SK-N-SH (cell line): ENCODE measurements around the gene TBC1D10B. TPM values are rescaled to one million over a fixed set of nuclear protein-coding genes. Genes with fewer than 3 reads are reported as not detected.
A peak's percentile ranks its signal among the peaks of the same experiment; 100 is the strongest.

Experiments used
- CTCF ChIA-PET: fragments of 300-600, 350-600 bp; formaldehyde crosslinking; extraction: SDS; loops from one replicate; lab custom pipeline; 2021; lab: Yijun Ruan, JAX
- POLR2A ChIA-PET: fragments of 350-600 bp; sonication (Branson Sonifier 250); formaldehyde crosslinking; extraction: SDS; loops from one replicate; lab custom pipeline; 2020; ENCODE audit warnings: antibody characterized with exemption, inconsistent platforms; lab: Yijun Ruan, JAX
- DNase-seq: peaks from one replicate; pipeline ENCODE4 v3.0.0; 2012
- H2AFZ ChIP-seq: fragments of 200-600 bp; sonication (generic); 2 replicates; pipeline ENCODE4 v1.8.1; 2016; ENCODE audit warnings: antibody characterized with exemption, mild to moderate bottlenecking, low read depth
- H3F3A ChIP-seq: fragments of 200-600 bp; sonication (generic); replicated peaks from 2 replicates; pipeline ENCODE3; 2016; ENCODE audit warnings: antibody characterized with exemption, mild to moderate bottlenecking; ENCODE audit not compliant: insufficient read depth
- H3K27ac ChIP-seq, 2 experiments: fragments of 200-500 bp in 1 of 2; fragments of 200-600 bp in 1 of 2; sonication (Bioruptor generic) in 1 of 2; sonication (generic), shearing (Covaris generic) in 1 of 2; 2 replicates each; pipeline versions ENCODE4 v1.5.1 to v1.6.1; 2014 to 2016; ENCODE audit warnings: low read depth in 2 of 2, inconsistent platforms in 1 of 2, low read length in 1 of 2, mild to moderate bottlenecking in 1 of 2, mixed read lengths in 1 of 2
- H3K27me3 ChIP-seq: fragments of 200-600 bp; sonication (generic), shearing (Covaris generic); 2 replicates; pipeline ENCODE4 v1.6.1; 2016; ENCODE audit warnings: mixed run types; ENCODE audit not compliant: insufficient read depth
- H3K36me3 ChIP-seq, 2 experiments: fragments of 200-500 bp in 1 of 2; fragments of 200-600 bp in 1 of 2; sonication (Bioruptor generic) in 1 of 2; sonication (generic) in 1 of 2; replicated peaks in 1 of 2; 2 replicates each; pipeline versions ENCODE3 to v1.5.1; 2014 to 2016; ENCODE audit warnings: low read length in 1 of 2, mild to moderate bottlenecking in 1 of 2; ENCODE audit not compliant: insufficient read depth in 2 of 2, control insufficient read depth in 1 of 2
- H3K4me1 ChIP-seq, 2 experiments: fragments of 200-500 bp in 1 of 2; fragments of 200-600 bp in 1 of 2; sonication (Bioruptor generic) in 1 of 2; sonication (generic), shearing (Covaris generic) in 1 of 2; 2 replicates each; pipeline versions ENCODE4 v1.5.1 to v1.6.1; 2014 to 2016; ENCODE audit warnings: low read depth in 1 of 2, low read length in 1 of 2, mixed run types in 1 of 2; ENCODE audit not compliant: insufficient read depth in 2 of 2, control insufficient read depth in 1 of 2
- H3K4me2 ChIP-seq: fragments of 200-600 bp; sonication (generic), shearing (Covaris generic); 2 replicates; pipeline ENCODE4 v1.6.1; 2017; ENCODE audit warnings: mixed run types
- H3K4me3 ChIP-seq, 2 experiments: fragments of 200-500 bp in 1 of 2; fragments of 200-600 bp in 1 of 2; sonication (Bioruptor generic) in 1 of 2; sonication (generic), shearing (Covaris generic) in 1 of 2; 2 replicates each; pipeline versions ENCODE4 v1.5.1 to v1.8.1; 2014 to 2016; ENCODE audit warnings: low read depth in 2 of 2, inconsistent platforms in 1 of 2, low read length in 1 of 2, mild to moderate bottlenecking in 1 of 2, mixed read lengths in 1 of 2, moderate library complexity in 1 of 2
- H3K79me2 ChIP-seq: fragments of 200-600 bp; sonication (generic); 2 replicates; pipeline ENCODE4 v1.8.1; 2017; ENCODE audit warnings: mild to moderate bottlenecking; ENCODE audit not compliant: insufficient read depth
- H3K9ac ChIP-seq: fragments of 200-600 bp; sonication (generic); 2 replicates; pipeline ENCODE4 v1.6.1; 2017; ENCODE audit warnings: mixed run types
- H3K9me2 ChIP-seq: fragments of 200-600 bp; sonication (generic); 2 replicates; pipeline ENCODE4 v1.6.1; 2017; ENCODE audit warnings: mixed run types
- H3K9me3 ChIP-seq: fragments of 200-600 bp; sonication (generic); 2 replicates; pipeline ENCODE4 v1.6.1; 2017; ENCODE audit warnings: mixed run types, mild to moderate bottlenecking, moderate library complexity
- H4K20me1 ChIP-seq: fragments of 200-600 bp; sonication (generic); 2 replicates; pipeline ENCODE4 v1.6.1; 2017; ENCODE audit warnings: mild to moderate bottlenecking, mixed run types; ENCODE audit not compliant: insufficient read depth
- CTCF ChIP-seq: fragments of 200-600 bp; sonication (generic); IDR thresholded peaks from 2 replicates; pipeline ENCODE4 v1.6.1; 2017; ENCODE audit warnings: antibody characterized with exemption, mild to moderate bottlenecking, moderate library complexity
- EP300 ChIP-seq, 2 experiments: IDR thresholded peaks; 2 replicates each; pipeline versions ENCODE4 v1.4.0 to v1.6.1; 2012; ENCODE audit warnings: borderline replicate concordance in 1 of 2, low read depth in 1 of 2, low read length in 1 of 2
- FOSL2 ChIP-seq: IDR thresholded peaks from 2 replicates; pipeline ENCODE4 v1.4.0; 2012; ENCODE audit warnings: low read depth, mild to moderate bottlenecking, moderate library complexity, borderline replicate concordance
- FOXJ3 ChIP-seq: sonication (generic); formaldehyde crosslinking; IDR thresholded peaks from 2 replicates; pipeline ENCODE4 v1.5.1; 2020; ENCODE audit warnings: mild to moderate bottlenecking, missing genetic modification reagents
- GABPA ChIP-seq: IDR thresholded peaks from 2 replicates; pipeline ENCODE4 v1.4.0; 2012; ENCODE audit warnings: low read depth, mild to moderate bottlenecking
- MAX ChIP-seq: IDR thresholded peaks from 2 replicates; pipeline ENCODE4 v1.4.0; 2012; ENCODE audit warnings: low read depth
- MEF2A ChIP-seq: IDR thresholded peaks from 2 replicates; pipeline ENCODE4 v1.4.0; 2012; ENCODE audit warnings: low read depth, borderline replicate concordance
- PBX3 ChIP-seq: IDR thresholded peaks from 2 replicates; pipeline ENCODE4; 2012
- POLR2AphosphoS5 ChIP-seq: IDR thresholded peaks from 2 replicates; pipeline ENCODE4 v1.6.1; 2012; ENCODE audit warnings: low read depth, low read length
- RCOR1 ChIP-seq: fragments of 150-350 bp; IDR thresholded peaks from 2 replicates; pipeline ENCODE4 v1.6.1; 2017; ENCODE audit warnings: antibody characterized with exemption, low read length
- RXRA ChIP-seq: IDR thresholded peaks from 2 replicates; pipeline ENCODE4 v1.4.0; 2012; ENCODE audit warnings: low read depth, mild to moderate bottlenecking, borderline replicate concordance
- SMC3 ChIP-seq: IDR thresholded peaks from 2 replicates; pipeline ENCODE4 v1.6.1; 2012; ENCODE audit warnings: low read depth, low read length, improper control_type of control experiment
- TAF1 ChIP-seq: IDR thresholded peaks from 2 replicates; pipeline ENCODE4 v1.6.1; 2012; ENCODE audit warnings: low read depth, mild to moderate bottlenecking, low read length, moderate library complexity, borderline replicate concordance
- TEAD4 ChIP-seq: IDR thresholded peaks from 2 replicates; pipeline ENCODE4 v1.4.0; 2012; ENCODE audit warnings: mild to moderate bottlenecking, borderline replicate concordance; ENCODE audit not compliant: insufficient read depth
- USF1 ChIP-seq: IDR thresholded peaks from 2 replicates; pipeline ENCODE4 v1.4.0; 2012; ENCODE audit warnings: low read depth, borderline replicate concordance
- USF2 ChIP-seq: fragments of 150-350 bp; IDR thresholded peaks from 2 replicates; pipeline ENCODE4 v1.6.1; 2017; ENCODE audit warnings: antibody characterized with exemption, low read length, low read depth, borderline replicate concordance
- WGBS: methylation state at CpG from one replicate; pipeline ENCODE4 v1.1.6; 2017; ENCODE audit warnings: low lambda C conversion rate; 5-methylcytosine and 5-hydroxymethylcytosine counted together
- polyA plus RNA-seq, 3 experiments: library from polyadenylated mRNA; depleted of rRNA; stranded (reverse); fragments of >200 nt; gene quantifications; 2 replicates each; pipeline ENCODE4 v1.2.3, GENCODE V29; 2012

TBC1D10B gene
- polyA plus RNA-seq, 1 of the 3 experiments (the other 2 are of a cell fraction): 20.5 TPM

- TF ChIP-seq SMC3 (no peak), TEAD4 (no peak), MEF2A (no peak), RCOR1 (no peak), POLR2AphosphoS5 (no peak), USF2 (no peak), TAF1 (no peak), EP300 (IDR thresholded peaks at IDR 0.05; ENCODE audit: borderline replicate concordance in 1 of 2, low read depth in 1 of 2, low read length in 1 of 2) (no peak), PBX3 (no peak), GABPA (no peak), RXRA (no peak), FOSL2 (no peak)
These were observed 20.6 kb downstream of the TBC1D10B start (continued) for GRCh38 chr16:30349675-30350074.

GRCh38 chr16:30348929-30349328 lies 21.4 kb downstream of the TBC1D10B start:
- ChIA-PET POLR2A (no interaction called here), CTCF (interaction anchor here (2.3 kb wide), 1 partner anchor 61 kb away, joined by 8 read pairs; no protein-coding TSS in a partner anchor)
- H4K20me1 ChIP-seq: peaks cover 21% of the 10 kb centered on the region
- H3K9me2 ChIP-seq: no peaks in the 10 kb centered on the region
- WGBS: 97% methylated on average over 7 of the region's 7 CpGs
- no peak overlapping the region for H3K4me2 ChIP-seq
- no peak overlapping the region for H2AFZ ChIP-seq
- peaks cover 14% of the 10 kb centered on the region for H3K79me2 ChIP-seq
- H3K9ac ChIP-seq: no peak overlapping the region
- H3K4me3 ChIP-seq: no peak overlapping the region
- no peak overlapping the region for H3K27ac ChIP-seq
- H3F3A ChIP-seq: peaks cover 16% of the 10 kb centered on the region
- H3K27me3 ChIP-seq: no peaks in the 10 kb centered on the region
- no peaks in the 10 kb centered on the region for H3K9me3 ChIP-seq
- DNase-seq: no peak
- peaks cover 22 to 37% of the 10 kb centered on the region in 2 experiments for H3K36me3 ChIP-seq
- H3K4me1 ChIP-seq: peaks cover 14 to 22% of the 10 kb centered on the region in 2 experiments; a peak in 3 of 4 replicates
- TF ChIP-seq POLR2AphosphoS5 (0 out of 2 replicates have a peak, but pooled peaks have one; percentile 0), MAX (no peak), FOXJ3 (CRISPR knock-in tag) (no peak), EP300 (IDR thresholded peaks at IDR 0.05; ENCODE audit: borderline replicate concordance in 1 of 2, low read depth in 1 of 2, low read length in 1 of 2) (no peak), USF1 (no peak), CTCF (no peak)
